Uterus (tissue), 2 donors: ENCODE measurements around the gene KIFAP3.

Experiments
- CTCF ChIP-seq, 4 experiments: fragments of 200-600 bp in 2 of 4; fragments of 450-650 bp in 2 of 4; sonication (generic) in 2 of 4; IDR thresholded peaks; one replicate each; pipeline ENCODE4 v1.5.1; 2016 to 2019; ENCODE audit warnings: antibody characterized with exemption in 4 of 4, mild to moderate bottlenecking in 2 of 4, moderate library complexity in 1 of 4
- POLR2A ChIP-seq, 2 donors: fragments of 450-650 bp; IDR thresholded peaks; one replicate each; pipeline ENCODE4 v1.6.1; 2016; ENCODE audit warnings: antibody characterized with exemption in 2 of 2, mild to moderate bottlenecking in 1 of 2, moderate library complexity in 1 of 2

GRCh38 chr1:169873582-169874199, 200.8 kb downstream of the KIFAP3 start:
- TF ChIP-seq CTCF (IDR thresholded peaks at IDR 0.05) (no peak), POLR2A (IDR thresholded peaks at IDR 0.05) (no peak)
